Measurements from ENCODE around the gene HIVEP3. TPM values are rescaled to one million over a fixed set of nuclear protein-coding genes. Genes with fewer than 3 reads are reported as not detected.
A peak's percentile ranks its signal among the peaks of the same experiment; 100 is the strongest.

Gene HIVEP3
- total and polyA plus RNA-seq, 2 donors (not counting 1 experiment from before 2014, with no cell fraction given): 2.0 to 5.1 TPM

- H3K4me2 ChIP-seq (replicated peaks; ENCODE audit: low read depth, low read length, poor library complexity, severe bottlenecking): peak overlapping the region; percentile 12
- ATAC-seq (ENCODE audit: low read depth): no peak
- Mint-ChIP-seq H3K4me3 (no peak overlapping the region), H3K27me3 (peaks cover 34% of the 10 kb centered on the region), H3K9me3 (ENCODE audit: insufficient read depth) (no peaks in the 10 kb centered on the region), H3K4me1 (peaks cover 6% of the 10 kb centered on the region), H3K27ac (no peak overlapping the region)
- no peak for DNase-seq
- ChIA-PET POLR2A (no interaction called here), CTCF (no interaction called here)
- no peaks in the 10 kb centered on the region for H3K36me3 ChIP-seq (replicated peaks in 1 of 2; ENCODE audit: control extremely low read depth in 1 of 2, control insufficient read depth in 1 of 2, extremely low read depth in 1 of 2, insufficient read depth in 2 of 2, low read length in 1 of 2)
- H3K4me3 ChIP-seq (ENCODE audit: control extremely low read depth in 1 of 5, extremely low read depth in 1 of 5, insufficient read depth in 1 of 5, low read depth in 2 of 5, low read length in 4 of 5): no peak overlapping the region
- H3K4me1 ChIP-seq (ENCODE audit: control insufficient read depth in 2 of 2, insufficient read depth in 2 of 2, low read length in 2 of 2): no peaks in the 10 kb centered on the region
- peaks cover 0 to 23% (median 2%) of the 10 kb centered on the region in 4 experiments for H3K27me3 ChIP-seq (replicated peaks in 1 of 4; ENCODE audit: control extremely low read depth in 1 of 4, control insufficient read depth in 3 of 4, insufficient read depth in 4 of 4, low read length in 3 of 4)
- no peaks in the 10 kb centered on the region for H3K79me2 ChIP-seq (ENCODE audit: control insufficient read depth, insufficient read depth, low read length)
- no peak overlapping the region for H2AFZ ChIP-seq (ENCODE audit: insufficient read depth, low read depth, low read length, poor library complexity, severe bottlenecking)
- no peak overlapping the region for H3K9ac ChIP-seq (ENCODE audit: low read length)
- H3K27ac ChIP-seq (ENCODE audit: low read length in 2 of 2): no peak overlapping the region
- TF ChIP-seq CTCF (IDR thresholded peaks at IDR 0.05): no peak
- no peak for TF ChIP-seq EZH2 (IDR thresholded peaks at IDR 0.05; ENCODE audit: borderline replicate concordance, insufficient read depth, low read depth, low read length, poor library complexity, severe bottlenecking)
- H4K20me1 ChIP-seq (ENCODE audit: control insufficient read depth, insufficient read depth, low read length, poor library complexity, severe bottlenecking): no peaks in the 10 kb centered on the region
- 18% methylated on average over 12 of the region's 23 CpGs for WGBS (ENCODE audit: insufficient coverage)
- no peaks in the 10 kb centered on the region for H3K9me3 ChIP-seq (ENCODE audit: control extremely low read depth in 1 of 3, control insufficient read depth in 2 of 3, insufficient read depth in 1 of 3, low read length in 2 of 3)
- intact Hi-C loops (cut with micrococcal nuclease): no loop called here
Measured at GRCh38 chr1:41486371-41487125, 432.2 kb downstream of the HIVEP3 start.

GRCh38 chr1:41486053-41486370 is 432.7 kb downstream of the HIVEP3 start:
- intact Hi-C loops (cut with micrococcal nuclease): no loop called here
- no peak overlapping the region for H3K27ac Mint-ChIP-seq
- no peaks in the 10 kb centered on the region for H3K9me3 Mint-ChIP-seq (ENCODE audit: insufficient read depth)
- H3K4me3 ChIP-seq (ENCODE audit: control extremely low read depth in 1 of 5, extremely low read depth in 1 of 5, insufficient read depth in 1 of 5, low read depth in 2 of 5, low read length in 4 of 5): no peak overlapping the region
- H3K4me2 ChIP-seq (replicated peaks; ENCODE audit: low read depth, low read length, poor library complexity, severe bottlenecking): no peak overlapping the region
- no peak for DNase-seq
- peaks cover 34% of the 10 kb centered on the region for H3K27me3 Mint-ChIP-seq
- H3K27ac ChIP-seq (ENCODE audit: low read length in 2 of 2): no peak overlapping the region
- H3K4me1 ChIP-seq (ENCODE audit: control insufficient read depth in 2 of 2, insufficient read depth in 2 of 2, low read length in 2 of 2): no peaks in the 10 kb centered on the region
- no peak overlapping the region for H2AFZ ChIP-seq (ENCODE audit: insufficient read depth, low read depth, low read length, poor library complexity, severe bottlenecking)
- H3K9me3 ChIP-seq (ENCODE audit: control extremely low read depth in 1 of 3, control insufficient read depth in 2 of 3, insufficient read depth in 1 of 3, low read length in 2 of 3): no peaks in the 10 kb centered on the region
- 56% methylated on average over 3 of the region's 4 CpGs for WGBS (ENCODE audit: insufficient coverage)
- H3K36me3 ChIP-seq (replicated peaks in 1 of 2; ENCODE audit: control extremely low read depth in 1 of 2, control insufficient read depth in 1 of 2, extremely low read depth in 1 of 2, insufficient read depth in 2 of 2, low read length in 1 of 2): no peaks in the 10 kb centered on the region
- H3K4me3 Mint-ChIP-seq: no peak overlapping the region
- H3K4me1 Mint-ChIP-seq: peaks cover 6% of the 10 kb centered on the region
- no peaks in the 10 kb centered on the region for H3K79me2 ChIP-seq (ENCODE audit: control insufficient read depth, insufficient read depth, low read length)
- peaks cover 0 to 23% (median 2%) of the 10 kb centered on the region in 4 experiments for H3K27me3 ChIP-seq (replicated peaks in 1 of 4; ENCODE audit: control extremely low read depth in 1 of 4, control insufficient read depth in 3 of 4, insufficient read depth in 4 of 4, low read length in 3 of 4)
- H3K9ac ChIP-seq (ENCODE audit: low read length): no peak overlapping the region
- ATAC-seq (ENCODE audit: low read depth): no peak
- no peaks in the 10 kb centered on the region for H4K20me1 ChIP-seq (ENCODE audit: control insufficient read depth, insufficient read depth, low read length, poor library complexity, severe bottlenecking)
- POLR2A ChIA-PET: no interaction called here
- CTCF ChIA-PET: no interaction called here
- TF ChIP-seq EZH2 (IDR thresholded peaks at IDR 0.05; ENCODE audit: borderline replicate concordance, insufficient read depth, low read depth, low read length, poor library complexity, severe bottlenecking): no peak
- TF ChIP-seq CTCF (IDR thresholded peaks at IDR 0.05): no peak
